ENCODE data around the gene KIF5C.
A peak's percentile ranks its signal among the peaks of the same experiment; 100 is the strongest.
"Not testable (repeated sequence)": the region's sequence is repeated elsewhere in the genome, so short reads cannot be mapped to it uniquely, and the experiment has no call there.

KIF5C gene

GRCh38 chr2:148874868-148875341, at the start of gene KIF5C:
TSS of gene KIF5C (plus strand) at chr2:148875227. CDS start at chr2:148875618, 391 bp downstream.
- DNase-seq = peak; percentile 75

GRCh38 chr2:148826791-148827190, 48.2 kb upstream of the KIF5C start:
- no peak for DNase-seq

DNA sequence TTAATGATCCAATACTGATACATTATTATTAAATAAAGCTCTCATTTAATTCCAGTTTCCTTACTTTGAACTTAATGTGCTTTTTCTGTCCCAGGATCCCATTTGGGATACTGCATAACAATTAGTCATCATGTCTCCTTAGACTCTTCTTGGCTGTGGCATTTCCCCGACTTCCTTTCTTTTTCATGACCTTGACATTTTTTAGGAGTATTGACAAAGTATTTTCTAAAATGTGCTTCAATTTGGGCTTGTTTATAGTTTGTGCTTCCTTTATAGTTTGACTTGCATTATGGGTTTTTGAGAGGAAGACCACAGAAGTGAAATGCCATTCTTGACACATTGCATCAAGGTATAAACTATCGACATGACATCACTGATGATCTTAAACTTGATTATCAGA, 46.1 kb upstream of the KIF5C start:
- no peak for DNase-seq

DNA sequence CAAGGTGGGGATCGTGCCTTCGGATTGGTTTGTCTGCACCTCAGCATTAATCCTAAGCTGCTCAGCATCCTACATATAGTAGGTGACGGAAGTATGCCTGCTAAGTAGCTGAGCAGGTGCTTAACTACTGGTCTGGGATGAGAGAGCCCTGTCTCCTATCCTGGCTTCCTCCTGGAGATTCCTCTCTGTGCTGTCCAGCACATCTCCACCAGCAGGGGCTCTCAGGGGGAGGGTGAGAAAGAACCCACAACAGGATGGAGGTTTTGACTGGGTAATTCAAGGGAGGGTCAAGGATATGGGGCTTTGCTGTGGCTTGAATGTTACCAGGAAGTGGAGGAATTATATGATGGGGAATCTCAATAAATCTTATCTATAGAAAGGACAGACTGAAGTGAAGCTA, 45.4 kb upstream of the KIF5C start:
- no peak for DNase-seq

GRCh38 chr2:148832637-148833036, 42.4 kb upstream of the KIF5C start:
- no peak for DNase-seq

- DNase-seq = no peak
Observed at GRCh38 chr2:148842050-148842449, 33.0 kb upstream of the KIF5C start.

- no peak for DNase-seq
Observed at GRCh38 chr2:148848146-148848545, 26.9 kb upstream of the KIF5C start.

DNA sequence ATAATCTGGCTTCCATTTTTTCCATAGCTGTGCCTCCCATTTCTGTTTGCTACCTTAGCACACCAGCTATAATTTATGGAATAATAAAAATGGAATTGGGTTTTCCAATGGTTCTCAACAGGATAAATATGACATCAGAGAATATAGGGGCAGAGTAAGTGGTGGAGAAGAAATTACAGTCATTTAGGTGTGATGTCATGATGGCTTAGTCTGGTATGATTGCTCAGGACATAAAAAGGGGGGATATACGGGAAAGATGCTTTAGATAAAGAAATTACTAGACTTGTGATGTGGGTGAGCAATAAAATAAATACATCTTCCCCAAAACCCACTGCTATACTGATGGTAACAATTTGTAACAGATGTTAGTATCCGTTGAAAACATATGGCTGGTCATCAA, 21.6 kb upstream of the KIF5C start:
- DNase-seq = peak; percentile 1

GRCh38 chr2:148860037-148860436, 15.0 kb upstream of the KIF5C start:
- DNase-seq = no peak

GRCh38 chr2:148861367-148861766, 13.7 kb upstream of the KIF5C start:
- no peak for DNase-seq

DNA sequence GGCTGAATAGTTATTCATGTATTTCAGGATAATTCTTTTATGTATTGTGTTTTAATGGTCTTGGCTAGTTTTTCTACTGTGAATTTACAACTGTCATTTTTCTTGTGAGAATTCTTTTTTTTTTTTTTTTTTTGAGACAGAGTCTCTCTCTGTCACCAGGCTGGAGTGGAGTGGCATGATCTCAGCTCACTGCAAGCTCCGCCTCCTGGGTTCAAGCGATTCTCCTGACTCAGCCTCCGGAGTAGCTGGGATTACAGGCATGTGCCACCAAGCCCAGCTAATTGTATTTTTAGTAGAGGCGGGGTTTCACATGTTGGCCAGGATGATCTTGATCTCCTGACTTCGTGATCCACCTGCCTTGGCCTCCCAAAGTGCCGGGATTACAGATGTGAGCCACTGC, 12.5 kb upstream of the KIF5C start:
- not testable (repeated sequence) for DNase-seq

DNA sequence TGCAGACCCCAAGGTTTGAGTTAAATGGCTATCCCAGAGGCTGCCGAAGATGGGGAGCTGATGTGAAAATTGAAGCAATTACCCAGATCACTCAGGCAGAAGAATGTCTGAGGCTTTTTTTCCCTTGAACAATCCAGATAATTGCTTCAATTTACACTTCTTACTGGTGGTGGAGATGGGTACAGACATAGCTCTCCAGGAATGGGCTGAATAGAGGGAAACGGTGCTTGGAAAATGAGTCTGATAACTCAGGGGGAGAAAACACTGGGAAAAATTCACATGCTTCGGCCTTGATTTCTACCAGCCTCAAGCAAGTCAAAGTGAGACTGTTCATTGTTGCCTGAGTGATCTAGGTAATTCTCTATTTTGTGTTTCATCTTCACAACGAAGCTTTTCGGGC, 9.5 kb upstream of the KIF5C start:
- no peak for DNase-seq

GRCh38 chr2:148866091-148866490, 8.9 kb upstream of the KIF5C start:
- DNase-seq = no peak

DNA sequence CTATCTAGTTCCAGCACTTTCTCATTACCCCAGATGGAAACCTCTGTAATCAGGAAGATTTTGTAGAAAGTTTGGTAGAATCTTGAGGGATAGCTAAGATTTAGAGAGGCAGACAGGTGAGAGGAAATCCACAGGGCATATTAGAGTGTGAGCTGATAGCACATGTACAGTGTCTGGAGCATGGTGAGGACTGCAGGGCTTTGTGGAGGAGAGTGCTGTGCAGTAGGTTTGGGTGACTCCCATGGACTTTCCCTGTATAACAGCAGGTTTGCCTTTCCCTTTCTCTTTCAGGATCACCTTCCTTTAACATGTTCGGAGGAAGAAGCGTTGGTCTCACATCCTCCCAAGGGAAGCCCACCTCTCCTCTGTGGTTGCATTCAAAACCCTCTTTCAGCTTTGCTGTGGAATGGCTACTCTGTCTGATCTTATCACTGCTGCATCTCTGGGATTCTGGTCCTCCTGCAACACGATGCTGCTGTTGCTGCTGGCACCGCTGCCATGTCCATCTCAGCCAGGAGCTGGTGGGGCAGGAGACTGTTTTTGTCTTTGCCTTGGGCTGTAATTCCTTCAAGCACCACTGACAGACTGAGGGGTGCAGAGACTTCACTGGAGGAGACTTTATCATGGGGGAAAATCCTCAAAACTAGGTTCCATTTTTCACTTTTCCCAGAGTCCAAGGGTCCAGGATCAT, 7.8 kb upstream of the KIF5C start:
- no peak for DNase-seq

- no peak for DNase-seq
Observed at GRCh38 chr2:148875387-148876051, 492 bp downstream of the KIF5C start.

- DNase-seq = no peak
Observed at GRCh38 chr2:148876202-148876594, 1.2 kb downstream of the KIF5C start.

DNA sequence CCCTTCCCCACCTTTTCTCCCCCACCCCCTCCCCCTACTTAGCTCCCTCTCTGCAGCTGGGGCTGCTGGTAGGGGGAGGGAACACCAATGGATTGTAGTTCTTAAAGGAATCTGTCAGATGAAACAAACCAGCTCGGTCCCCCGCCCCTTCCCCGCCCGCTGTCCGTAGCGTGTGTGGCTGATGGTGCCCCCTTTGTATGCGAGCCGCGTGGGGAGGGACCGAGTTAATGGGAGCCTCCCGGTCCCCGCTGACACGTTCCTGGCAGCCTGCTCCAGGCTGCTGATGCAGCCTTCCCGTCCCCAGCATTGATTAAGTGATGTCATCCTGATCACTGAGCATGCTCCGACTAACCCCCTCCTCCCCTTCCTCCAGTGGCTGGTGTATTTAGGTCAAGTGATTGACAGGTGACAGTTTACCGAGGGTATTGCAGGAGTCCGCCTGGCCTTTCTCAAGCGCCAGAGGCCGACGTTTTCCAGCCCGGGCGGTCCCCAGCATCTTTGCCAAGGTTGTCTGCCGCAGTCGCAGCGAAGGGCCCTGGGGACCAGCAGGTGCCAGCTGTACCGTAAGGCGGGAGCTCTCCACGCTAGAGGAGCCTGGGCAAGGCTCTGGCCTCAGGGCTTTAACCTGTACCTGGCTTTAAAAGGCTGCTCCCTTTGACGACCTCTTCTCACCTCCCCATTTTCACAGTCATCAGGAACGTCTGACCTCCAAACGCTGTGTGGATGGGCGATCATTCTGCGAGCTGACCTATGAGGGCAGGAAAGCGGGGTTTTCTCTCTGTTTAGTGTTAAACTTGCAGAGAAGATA, 1.8 kb downstream of the KIF5C start:
- no peak for DNase-seq

GRCh38 chr2:148877403-148877740, 2.3 kb downstream of the KIF5C start:
- no peak for DNase-seq

GRCh38 chr2:148880636-148881035, 5.6 kb downstream of the KIF5C start:
- DNase-seq = no peak

- no peak for DNase-seq
Observed at GRCh38 chr2:148882051-148882450, 7.0 kb downstream of the KIF5C start.

DNA sequence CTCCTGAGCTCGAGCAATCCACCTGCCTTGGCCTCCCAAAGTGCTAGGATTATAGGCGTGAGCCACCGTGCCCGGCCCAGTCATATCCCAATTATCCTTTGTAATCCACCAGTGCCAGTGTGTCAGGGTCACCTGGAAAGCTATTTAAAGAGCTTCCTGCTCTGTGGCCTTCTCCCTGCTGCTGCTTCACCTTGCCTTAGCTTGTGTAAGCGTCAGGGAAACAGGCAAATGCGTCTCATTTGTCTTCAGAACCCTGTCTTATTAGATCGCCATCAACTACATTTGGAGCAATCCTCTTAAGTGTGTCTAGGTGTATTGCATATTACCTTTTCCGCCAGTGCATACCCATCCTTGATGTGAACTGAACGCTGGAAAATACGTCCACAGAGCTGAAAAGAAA, 10.2 kb downstream of the KIF5C start:
- no peak for DNase-seq

DNA sequence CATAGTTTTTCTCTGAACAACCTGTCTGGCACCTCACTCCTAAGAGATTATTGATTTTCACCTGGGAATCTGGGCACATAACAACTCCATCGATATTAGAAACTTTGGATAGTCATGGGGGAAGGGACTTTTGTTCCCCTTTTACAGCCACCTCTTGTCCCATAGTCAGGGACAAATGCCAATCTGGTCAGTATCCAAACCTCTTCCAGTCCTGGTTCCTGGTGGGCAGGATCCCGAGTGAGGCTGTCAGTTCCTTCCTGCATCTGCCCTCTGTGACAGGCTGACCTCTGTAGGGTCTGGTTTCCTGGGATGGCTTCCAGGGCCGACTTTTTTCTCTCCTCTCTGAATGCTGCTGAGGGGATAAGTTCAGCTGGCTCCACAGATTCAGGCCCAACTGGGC, 11.0 kb downstream of the KIF5C start:
- no peak for DNase-seq

DNA sequence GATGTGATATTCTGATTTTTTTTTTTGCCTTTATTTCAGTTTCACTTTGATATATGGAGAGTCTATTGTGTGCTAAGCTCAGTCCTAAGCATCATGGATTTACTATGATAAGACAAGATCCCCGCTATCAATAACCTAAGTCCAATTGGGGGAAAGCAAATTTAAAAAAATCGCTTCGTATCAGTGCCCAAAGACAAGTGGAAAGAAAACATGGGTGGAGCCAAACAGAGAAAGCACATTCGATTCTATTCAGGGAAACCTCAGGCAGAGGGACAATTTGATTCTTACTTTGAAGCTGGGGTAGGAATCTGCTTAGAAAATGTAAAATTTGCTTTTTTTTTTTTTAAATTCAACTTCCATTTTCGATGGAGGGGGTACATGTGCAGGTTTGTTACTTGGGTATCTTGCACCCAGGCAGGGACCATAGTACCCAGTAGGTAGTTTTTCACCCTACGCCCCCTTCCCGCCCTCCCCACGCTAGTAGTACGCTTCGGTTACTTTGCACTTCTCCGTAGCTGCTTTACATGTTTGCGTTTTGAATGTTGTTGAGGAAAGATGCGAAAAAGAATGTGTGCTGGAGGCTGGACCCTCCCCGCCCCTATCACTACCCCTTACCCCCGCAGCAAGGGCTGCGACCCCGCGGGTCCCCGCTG, 12.4 kb downstream of the KIF5C start:
- no peak for DNase-seq
